NB4 (cell line): Measurements from ENCODE around the gene CLSTN3.
A peak's percentile ranks its signal among the peaks of the same experiment; 100 is the strongest.

Experiments
- DNase-seq: peaks from one replicate; pipeline ENCODE4 v3.0.0; 2010; ENCODE audit warnings: low read depth
- H3K4me3 ChIP-seq: one replicate; pipeline ENCODE4 v1.5.1; 2011; ENCODE audit warnings: mild to moderate bottlenecking, low read depth, low read length, moderate library complexity
- MYC ChIP-seq: IDR thresholded peaks from 2 replicates; pipeline ENCODE4 v1.6.1; 2011; ENCODE audit warnings: low read depth, low read length
- POLR2A ChIP-seq: IDR thresholded peaks from 2 replicates; pipeline ENCODE4 v1.6.1; 2011; ENCODE audit warnings: mild to moderate bottlenecking; ENCODE audit not compliant: insufficient read length; ENCODE audit errors: extremely low read depth
- TF ChIP-seq, protein P1 (sequence below): IDR thresholded peaks from 2 replicates; pipeline ENCODE4 v1.6.1; 2011; ENCODE audit warnings: low read depth, low read length
- TF ChIP-seq, protein P2 (sequence below): IDR thresholded peaks from one replicate; pipeline ENCODE4 v1.5.1; 2012; ENCODE audit warnings: low read depth, low read length

Gene CLSTN3

DNA sequence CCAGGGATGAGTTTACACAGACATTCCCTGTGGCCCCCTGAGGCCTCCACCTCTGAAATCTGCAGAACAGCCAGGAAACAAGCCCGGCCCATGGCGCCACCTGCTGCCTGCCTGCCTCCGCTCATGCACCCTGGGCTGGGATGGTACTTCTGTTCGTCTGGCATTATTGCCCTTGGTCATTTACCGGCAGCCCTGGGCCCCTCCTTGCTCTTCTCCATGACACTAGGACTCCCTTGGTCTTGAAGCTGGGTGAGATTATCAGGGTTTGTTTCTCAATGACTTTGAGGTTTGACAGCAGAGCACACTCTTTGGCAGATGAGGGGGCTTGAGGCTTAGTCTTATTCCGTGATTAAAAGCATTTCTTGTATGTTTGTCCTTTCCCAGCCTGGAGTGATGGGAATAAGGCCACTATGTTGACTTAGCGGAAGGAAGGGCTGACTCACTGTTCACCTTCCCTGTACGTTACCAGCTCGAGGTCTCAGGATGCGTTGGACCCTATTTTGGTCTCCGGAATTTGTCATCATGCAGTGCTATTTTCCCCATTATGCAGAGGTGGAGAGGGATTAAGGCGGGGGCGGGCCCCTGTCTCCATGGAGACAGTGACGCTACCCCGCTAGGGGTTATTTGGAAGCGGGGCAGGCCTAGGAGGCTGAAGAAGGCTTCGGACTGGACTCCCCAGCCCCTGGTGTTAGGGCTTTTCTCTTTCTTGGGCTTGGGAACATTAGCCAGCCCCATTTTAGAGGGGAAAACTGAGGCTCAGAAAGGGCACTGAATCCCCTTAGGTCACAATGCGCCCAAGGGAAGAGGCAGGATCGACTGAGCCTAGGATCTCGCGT lies 58.6 kb downstream of the CLSTN3 start:
- peak; percentile 24; the same call in 1 of the 2 replicates for TF ChIP-seq MYC
- no peak for TF ChIP-seq POLR2A
- TF ChIP-seq, protein P1, sequence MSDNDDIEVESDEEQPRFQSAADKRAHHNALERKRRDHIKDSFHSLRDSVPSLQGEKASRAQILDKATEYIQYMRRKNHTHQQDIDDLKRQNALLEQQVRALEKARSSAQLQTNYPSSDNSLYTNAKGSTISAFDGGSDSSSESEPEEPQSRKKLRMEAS = 0 out of 2 replicates have a peak, but pooled peaks have one; percentile 16
- TF ChIP-seq, protein P2, sequence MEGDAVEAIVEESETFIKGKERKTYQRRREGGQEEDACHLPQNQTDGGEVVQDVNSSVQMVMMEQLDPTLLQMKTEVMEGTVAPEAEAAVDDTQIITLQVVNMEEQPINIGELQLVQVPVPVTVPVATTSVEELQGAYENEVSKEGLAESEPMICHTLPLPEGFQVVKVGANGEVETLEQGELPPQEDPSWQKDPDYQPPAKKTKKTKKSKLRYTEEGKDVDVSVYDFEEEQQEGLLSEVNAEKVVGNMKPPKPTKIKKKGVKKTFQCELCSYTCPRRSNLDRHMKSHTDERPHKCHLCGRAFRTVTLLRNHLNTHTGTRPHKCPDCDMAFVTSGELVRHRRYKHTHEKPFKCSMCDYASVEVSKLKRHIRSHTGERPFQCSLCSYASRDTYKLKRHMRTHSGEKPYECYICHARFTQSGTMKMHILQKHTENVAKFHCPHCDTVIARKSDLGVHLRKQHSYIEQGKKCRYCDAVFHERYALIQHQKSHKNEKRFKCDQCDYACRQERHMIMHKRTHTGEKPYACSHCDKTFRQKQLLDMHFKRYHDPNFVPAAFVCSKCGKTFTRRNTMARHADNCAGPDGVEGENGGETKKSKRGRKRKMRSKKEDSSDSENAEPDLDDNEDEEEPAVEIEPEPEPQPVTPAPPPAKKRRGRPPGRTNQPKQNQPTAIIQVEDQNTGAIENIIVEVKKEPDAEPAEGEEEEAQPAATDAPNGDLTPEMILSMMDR = peak; percentile 75
- peak overlapping the region; percentile 68 for H3K4me3 ChIP-seq

DNA sequence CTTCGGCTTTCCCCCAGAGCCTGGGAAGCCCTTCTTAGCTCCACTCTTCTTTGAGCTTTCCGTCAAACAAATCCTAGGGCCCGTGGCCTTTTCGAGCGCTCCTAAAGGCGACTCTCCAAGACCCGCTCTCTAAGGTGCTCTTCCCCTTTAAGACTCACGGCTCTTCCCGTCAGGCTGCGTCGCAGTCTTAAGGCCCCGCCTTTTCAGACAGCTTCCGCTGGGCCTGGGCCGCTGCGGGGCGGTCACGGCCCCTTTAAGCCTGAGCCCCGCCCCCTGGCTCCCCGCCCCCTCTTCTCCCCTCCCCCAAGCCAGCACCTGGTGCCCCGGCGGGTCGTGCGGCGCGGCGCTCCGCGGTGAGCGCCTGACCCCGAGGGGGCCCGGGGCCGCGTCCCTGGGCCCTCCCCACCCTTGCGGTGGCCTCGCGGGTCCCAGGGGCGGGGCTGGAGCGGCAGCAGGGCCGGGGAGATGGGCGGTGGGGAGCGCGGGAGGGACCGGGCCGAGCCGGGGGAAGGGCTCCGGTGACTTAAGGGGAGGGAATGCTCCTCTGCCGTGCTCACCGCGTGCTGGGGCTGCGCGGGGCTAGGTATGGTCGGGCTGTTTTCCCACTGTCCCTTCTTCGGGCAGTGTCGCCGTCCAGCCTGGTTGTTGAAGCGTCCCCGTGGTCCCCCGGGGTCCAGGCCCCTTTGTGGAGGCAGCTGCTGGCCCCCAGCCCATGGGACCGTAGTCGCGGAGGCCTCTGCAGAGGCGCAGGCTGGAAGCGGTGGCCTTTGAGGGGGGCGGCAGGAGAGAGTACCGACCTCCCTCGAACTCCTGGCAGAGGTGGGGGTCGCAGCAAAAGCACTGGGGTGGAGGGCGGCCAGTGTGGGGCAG lies 59.5 kb downstream of the CLSTN3 start, which contains the start of gene PEX5:
Gene PEX5, plus strand, starts transcription at position 289 of the 870 bp plus-strand sequence. CDS start 692 bp downstream, outside the sequence.
- peak within 1 kb of the TSS; percentile 71 for H3K4me3 ChIP-seq
- TF ChIP-seq POLR2A (peak; percentile 37), MYC (peak; percentile 8; the same call in 1 of the 2 replicates)
- TF ChIP-seq, protein P1 = peak; percentile 30
- TF ChIP-seq, protein P2 = no peak
- peak; percentile 94 for DNase-seq

More for the DNA sequence above, 58.6 kb downstream of the CLSTN3 start:
- peak; percentile 78 for DNase-seq

DNA sequence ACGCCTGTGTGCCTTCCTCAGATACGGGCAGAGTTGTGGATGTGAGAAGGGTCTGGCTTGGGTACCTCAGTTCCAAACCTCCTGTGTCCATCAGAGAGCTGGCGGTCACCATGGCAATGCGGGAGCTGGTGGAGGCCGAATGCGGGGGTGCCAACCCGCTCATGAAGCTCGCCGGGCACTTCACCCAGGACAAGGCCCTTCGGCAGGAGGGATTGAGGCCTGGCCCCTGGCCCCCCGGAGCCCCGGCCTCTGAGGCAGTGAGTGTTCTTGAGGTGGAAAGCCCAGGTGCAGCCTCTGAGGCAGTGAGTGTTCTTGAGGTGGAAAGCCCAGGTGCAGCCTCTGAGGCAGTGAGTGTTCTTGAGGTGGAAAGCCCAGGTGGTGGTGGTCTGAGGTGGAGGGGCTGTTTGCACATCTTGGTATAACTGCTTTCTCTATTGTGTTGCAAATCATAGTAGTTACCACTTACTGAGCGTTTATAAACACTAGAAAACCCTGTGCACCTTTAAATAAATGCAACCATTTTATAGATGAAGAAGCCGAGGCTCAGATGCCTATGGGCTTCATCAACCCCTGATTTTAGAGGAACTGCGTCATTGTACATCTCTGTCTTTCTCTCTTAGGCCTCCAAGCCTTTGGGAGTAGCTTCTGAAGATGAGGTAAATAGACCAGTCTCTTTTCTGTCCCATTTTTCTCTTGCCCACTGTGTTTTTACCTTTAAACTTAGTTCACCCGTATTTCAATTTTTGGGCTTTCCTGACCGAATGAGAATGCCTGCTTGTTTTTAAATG lies 60.3 kb downstream of the CLSTN3 start:
- peak overlapping the region; percentile 71 for H3K4me3 ChIP-seq
- TF ChIP-seq POLR2A (no peak), MYC (no peak)
- TF ChIP-seq, protein P2 = no peak
- TF ChIP-seq, protein P1 = no peak
- DNase-seq = peak; percentile 9

DNA sequence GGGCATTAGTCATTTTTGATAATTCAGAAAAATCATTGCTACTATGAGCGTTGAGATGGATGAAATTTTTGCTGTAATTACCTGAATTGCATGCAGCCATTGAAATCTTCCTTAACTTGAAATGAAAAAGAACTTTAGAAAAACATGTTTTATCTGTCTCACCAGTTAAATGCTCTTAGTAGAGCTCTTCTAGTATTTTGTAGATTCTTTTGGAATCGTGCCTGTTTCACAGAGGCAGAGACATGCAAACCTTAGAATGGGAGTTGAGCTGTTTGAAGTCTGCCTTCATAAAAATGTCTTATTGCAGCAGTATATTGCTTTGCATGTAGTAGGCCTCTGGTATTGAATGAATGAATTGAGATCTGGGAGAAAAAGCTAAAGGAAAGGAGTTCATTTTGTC lies 63.5 kb downstream of the CLSTN3 start:
- no peak for TF ChIP-seq MYC
- TF ChIP-seq, protein P2 = no peak
- no peak for TF ChIP-seq POLR2A
- TF ChIP-seq, protein P1 = no peak
- H3K4me3 ChIP-seq = no peak overlapping the region
- DNase-seq = no peak

DNA sequence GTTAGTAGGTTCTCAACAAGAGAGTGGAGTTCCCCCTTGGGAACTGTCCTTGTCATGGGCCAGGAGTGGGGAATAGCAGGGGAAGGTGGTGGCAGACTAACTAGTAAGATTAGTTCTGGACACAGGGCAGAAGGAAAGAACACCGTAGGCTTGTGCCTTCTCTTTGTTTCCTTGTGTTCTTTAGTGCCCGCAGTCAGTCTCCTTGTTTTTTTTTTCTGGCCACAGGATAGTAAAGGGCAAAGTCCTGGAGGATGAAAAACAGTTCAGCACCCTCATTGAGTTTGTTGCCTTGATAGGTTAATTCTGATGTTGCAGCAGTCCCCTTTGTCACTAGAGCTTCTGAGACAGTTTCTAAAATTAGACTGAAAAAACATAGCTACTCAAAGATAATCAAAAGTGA lies 67.7 kb downstream of the CLSTN3 start:
- H3K4me3 ChIP-seq = no peak overlapping the region
- DNase-seq = no peak
- no peak for TF ChIP-seq MYC
- no peak for TF ChIP-seq POLR2A
- TF ChIP-seq, protein P2 = no peak
- TF ChIP-seq, protein P1 = no peak
